Testis (tissue), 3 donors: ENCODE results near the gene ABCC3. TPM values are rescaled to one million over a fixed set of nuclear protein-coding genes. Genes with fewer than 3 reads are reported as not detected.

Source experiments
- DNase-seq: peaks from one replicate; pipeline ENCODE4 v3.0.0-alpha.2; 2019
- H3K27ac ChIP-seq, 2 donors: fragments of 200-600 bp; sonication (generic); one replicate each; pipeline ENCODE4 v1.5.1; 2019
- H3K27me3 ChIP-seq: fragments of 200-600 bp; sonication (generic); one replicate; pipeline ENCODE4 v1.5.1; 2019
- H3K36me3 ChIP-seq: fragments of 200-600 bp; sonication (generic); one replicate; pipeline ENCODE4 v1.5.1; 2017; ENCODE audit warnings: low read depth; ENCODE audit errors: missing control alignments
- H3K4me1 ChIP-seq: fragments of 200-600 bp; sonication (generic); one replicate; pipeline ENCODE4 v1.5.1; 2019
- H3K4me3 ChIP-seq, 2 donors: fragments of 200-600 bp; sonication (generic); one replicate each; pipeline ENCODE4 v1.5.1; 2017 to 2019
- H3K9me3 ChIP-seq: fragments of 200-600 bp; sonication (generic); one replicate; pipeline ENCODE4 v1.5.1; 2017
- POLR2A ChIP-seq: fragments of 450-650 bp; IDR thresholded peaks from one replicate; pipeline ENCODE4 v1.6.1; 2017; ENCODE audit warnings: antibody characterized with exemption, mild to moderate bottlenecking, moderate library complexity
- WGBS, 2 donors: methylation state at CpG; one replicate each; pipeline ENCODE4 v1.1.5; 2018; 5-methylcytosine and 5-hydroxymethylcytosine counted together
- intact Hi-C: fragments of 100-400 bp; cut with DNase I; formaldehyde crosslinking; loops from one replicate; pipeline ENCODE4 v1.15.1; 2023; ENCODE audit warnings: low total_unique reads
- polyA plus RNA-seq: library from polyadenylated mRNA; stranded (reverse); fragments of 350-450 nt; fragmentation: Illumina TruSeq; extraction: RNeasy Lipid Tissue Mini Kit (QIAGEN cat#74804); gene quantifications from one replicate; pipeline ENCODE4 v1.2.3, GENCODE V29; 2014; ENCODE audit warnings: low read depth, low replicate concordance; ENCODE audit not compliant: insufficient read depth
- total RNA-seq, 2 donors: library from RNA; depleted of rRNA; stranded (reverse); fragments of >200 nt; gene quantifications; one replicate each; pipeline ENCODE4 v1.2.3, GENCODE V29; 2016
- TF ChIP-seq, protein P1 (sequence below), 3 experiments: fragments of 450-650 bp in 2 of 3; fragments of 200-600 bp in 1 of 3; sonication (generic) in 1 of 3; IDR thresholded peaks; one replicate each; pipeline ENCODE4 v1.5.1; 2016 to 2019; ENCODE audit warnings: antibody characterized with exemption in 3 of 3, mild to moderate bottlenecking in 2 of 3, moderate library complexity in 1 of 3

The ABCC3 gene
- total and polyA plus RNA-seq, 3 donors from 2014 or later: 10.0 to 15.4 (median 12.1) TPM

DNA sequence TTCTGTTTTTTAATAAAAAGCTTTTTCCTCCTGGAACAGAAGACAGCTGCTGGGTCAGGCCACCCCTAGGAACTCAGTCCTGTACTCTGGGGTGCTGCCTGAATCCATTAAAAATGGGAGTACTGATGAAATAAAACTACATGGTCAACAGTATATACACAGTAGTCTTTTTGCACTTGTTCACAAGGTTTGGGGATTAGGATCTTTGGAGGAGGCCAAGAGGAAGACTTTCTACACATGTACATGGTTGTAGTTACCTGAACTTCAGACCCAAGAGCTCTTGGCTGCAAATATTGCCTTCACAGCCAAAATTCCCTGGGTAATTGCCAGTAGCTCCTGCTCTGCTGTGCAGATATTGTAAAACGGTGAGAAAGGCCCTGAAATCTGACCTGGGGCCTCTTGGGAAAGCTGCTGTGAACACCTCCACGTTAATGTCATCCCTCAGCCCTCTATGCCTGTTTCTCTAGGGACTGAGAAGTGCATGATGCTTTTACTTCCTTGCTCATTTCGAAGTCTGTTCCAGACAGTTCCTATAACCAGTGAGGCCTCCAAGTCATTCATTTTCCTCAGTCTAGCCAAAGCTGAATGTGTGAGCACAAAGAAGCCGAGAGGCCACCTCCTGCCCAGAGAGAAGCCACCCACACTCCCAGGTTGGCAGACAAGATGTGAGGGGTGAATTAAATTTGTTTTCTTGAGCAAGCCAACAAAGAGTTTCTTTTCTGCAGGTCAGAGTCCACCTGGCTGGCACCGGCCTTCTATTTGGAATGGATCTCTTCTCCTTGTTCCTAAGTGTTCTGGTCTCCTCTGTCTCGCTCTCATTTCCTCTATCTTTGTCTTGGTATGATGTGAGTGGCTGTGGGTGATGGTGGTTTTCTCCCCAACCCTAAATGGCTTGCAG is 57.1 kb downstream of the ABCC3 start:
- no peak for TF ChIP-seq POLR2A
- TF ChIP-seq, protein P1, sequence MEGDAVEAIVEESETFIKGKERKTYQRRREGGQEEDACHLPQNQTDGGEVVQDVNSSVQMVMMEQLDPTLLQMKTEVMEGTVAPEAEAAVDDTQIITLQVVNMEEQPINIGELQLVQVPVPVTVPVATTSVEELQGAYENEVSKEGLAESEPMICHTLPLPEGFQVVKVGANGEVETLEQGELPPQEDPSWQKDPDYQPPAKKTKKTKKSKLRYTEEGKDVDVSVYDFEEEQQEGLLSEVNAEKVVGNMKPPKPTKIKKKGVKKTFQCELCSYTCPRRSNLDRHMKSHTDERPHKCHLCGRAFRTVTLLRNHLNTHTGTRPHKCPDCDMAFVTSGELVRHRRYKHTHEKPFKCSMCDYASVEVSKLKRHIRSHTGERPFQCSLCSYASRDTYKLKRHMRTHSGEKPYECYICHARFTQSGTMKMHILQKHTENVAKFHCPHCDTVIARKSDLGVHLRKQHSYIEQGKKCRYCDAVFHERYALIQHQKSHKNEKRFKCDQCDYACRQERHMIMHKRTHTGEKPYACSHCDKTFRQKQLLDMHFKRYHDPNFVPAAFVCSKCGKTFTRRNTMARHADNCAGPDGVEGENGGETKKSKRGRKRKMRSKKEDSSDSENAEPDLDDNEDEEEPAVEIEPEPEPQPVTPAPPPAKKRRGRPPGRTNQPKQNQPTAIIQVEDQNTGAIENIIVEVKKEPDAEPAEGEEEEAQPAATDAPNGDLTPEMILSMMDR (IDR thresholded peaks at IDR 0.05): no peak
- Histone ChIP-seq H3K9me3 (no peaks in the 10 kb centered on the region), H3K27ac (no peak overlapping the region), H3K4me3 (no peak overlapping the region), H3K4me1 (peaks cover 25% of the 10 kb centered on the region), H3K27me3 (no peaks in the 10 kb centered on the region), H3K36me3 (no peaks in the 10 kb centered on the region)
- WGBS, 2 donors: 64 to 66% methylated on average over 6 of the region's 6 CpGs
- no peak for DNase-seq
- intact Hi-C loops: no loop called here

DNA sequence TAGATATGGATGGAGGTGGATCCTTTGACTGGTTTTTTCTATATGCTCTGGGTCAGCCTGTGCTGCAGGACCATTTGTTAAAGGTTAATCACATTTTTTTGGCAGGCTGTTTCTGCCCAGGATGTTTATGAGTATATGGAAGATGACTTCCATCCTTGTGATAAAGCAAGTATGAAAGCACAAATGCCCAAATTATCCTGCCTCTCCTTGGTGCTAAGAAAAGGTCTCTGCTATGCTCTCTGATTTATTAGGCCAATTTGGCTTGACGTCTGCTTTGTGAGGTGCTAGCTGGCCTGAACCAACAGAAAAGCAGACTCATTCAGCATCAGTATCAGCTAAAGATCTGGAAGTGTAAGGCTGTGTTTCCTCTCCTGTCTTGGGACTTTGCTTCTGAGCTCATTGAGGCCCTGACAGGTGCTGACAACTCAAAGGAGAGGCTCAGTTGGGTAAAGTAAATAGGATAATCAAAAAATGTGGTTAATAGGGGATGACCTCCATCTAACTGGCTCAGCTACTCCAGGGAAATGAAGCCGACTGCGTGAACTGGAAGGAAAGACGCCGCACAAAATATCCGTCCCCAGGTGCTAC is 57.9 kb downstream of the ABCC3 start:
- no peak overlapping the region for H3K4me3 ChIP-seq
- no peaks in the 10 kb centered on the region for H3K36me3 ChIP-seq
- TF ChIP-seq POLR2A: no peak
- TF ChIP-seq, protein P1 (IDR thresholded peaks at IDR 0.05): no peak
- no peak for DNase-seq
- WGBS, 2 donors: 87 to 94% methylated on average over 6 of the region's 6 CpGs
- no peaks in the 10 kb centered on the region for H3K27me3 ChIP-seq
- no peak overlapping the region for H3K27ac ChIP-seq
- H3K4me1 ChIP-seq: peaks cover 18% of the 10 kb centered on the region
- intact Hi-C loops: no loop called here
- no peaks in the 10 kb centered on the region for H3K9me3 ChIP-seq

DNA sequence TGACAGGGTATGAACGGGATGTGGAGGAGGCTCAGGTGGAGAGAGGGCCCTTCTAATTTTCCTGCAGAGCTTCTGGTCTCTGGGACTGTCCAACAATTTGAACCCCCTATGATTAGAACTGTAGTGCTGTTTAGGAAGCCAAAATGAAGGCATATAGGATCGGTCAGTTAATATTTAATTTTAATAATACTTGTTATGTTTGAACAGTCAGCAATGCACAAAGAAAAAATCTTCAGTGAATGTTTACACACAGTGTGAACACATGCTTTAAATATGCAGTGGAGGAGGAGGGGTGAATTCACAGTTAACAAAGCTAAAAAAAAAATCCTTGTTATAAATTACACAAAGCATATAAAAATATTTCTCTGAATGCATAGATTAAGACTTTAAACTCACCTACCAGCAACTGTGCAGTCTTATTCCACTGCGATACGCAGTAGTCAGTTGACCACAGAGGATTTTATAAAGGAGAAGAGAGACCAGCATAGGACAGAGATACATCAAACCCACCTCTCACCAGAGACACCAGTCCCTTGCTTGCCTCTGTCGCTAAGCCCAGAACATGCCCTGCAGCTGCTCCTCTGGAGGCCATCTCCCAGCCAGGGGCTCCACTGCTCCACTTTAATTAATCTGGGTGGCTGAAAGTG is 58.5 kb downstream of the ABCC3 start:
- no peak for DNase-seq
- H3K4me3 ChIP-seq: no peak overlapping the region
- H3K4me1 ChIP-seq: peaks cover 16% of the 10 kb centered on the region
- H3K9me3 ChIP-seq: no peaks in the 10 kb centered on the region
- H3K27me3 ChIP-seq: no peaks in the 10 kb centered on the region
- intact Hi-C loops: no loop called here
- WGBS, 2 donors: 93 to 94% methylated on average over 5 of the region's 5 CpGs
- TF ChIP-seq POLR2A: no peak
- TF ChIP-seq, protein P1 (IDR thresholded peaks at IDR 0.05): no peak
- H3K36me3 ChIP-seq: no peaks in the 10 kb centered on the region
- no peak overlapping the region for H3K27ac ChIP-seq

DNA sequence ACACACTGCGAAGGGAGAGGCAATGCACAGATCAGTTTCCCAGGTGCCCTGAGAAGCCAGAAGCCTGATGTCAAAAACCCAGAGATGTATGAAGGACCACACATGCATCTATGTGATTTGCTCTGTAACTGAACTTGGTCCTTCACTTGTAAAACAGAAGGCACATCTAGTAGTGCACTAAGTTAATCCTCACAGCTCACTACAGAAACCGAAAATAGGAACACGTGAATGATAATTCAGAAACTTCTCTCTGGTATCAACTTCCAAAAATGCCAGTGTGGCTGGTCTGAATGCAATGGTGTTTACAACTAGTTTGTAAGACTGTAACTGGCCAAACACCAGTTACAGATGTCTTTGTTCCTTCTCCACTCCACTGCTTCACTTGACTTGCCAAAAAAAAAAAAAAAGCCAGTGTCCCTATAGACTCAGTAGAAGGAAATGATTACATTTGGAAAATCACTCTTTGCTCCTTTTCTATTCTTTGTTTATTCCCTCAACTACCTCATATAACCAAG is 61.7 kb downstream of the ABCC3 start:
- TF ChIP-seq POLR2A: no peak
- TF ChIP-seq, protein P1 (IDR thresholded peaks at IDR 0.05): no peak
- WGBS, 2 donors: 84 to 90% methylated on average over 3 of the region's 3 CpGs
- no peaks in the 10 kb centered on the region for H3K27me3 ChIP-seq
- DNase-seq: no peak
- H3K4me3 ChIP-seq: no peak overlapping the region
- no peaks in the 10 kb centered on the region for H3K9me3 ChIP-seq
- no peaks in the 10 kb centered on the region for H3K4me1 ChIP-seq
- intact Hi-C loops: loop anchor here (5.0 kb wide), 1 partner anchor 149 kb away; the partner anchor contains the start of gene SPATA20
- no peaks in the 10 kb centered on the region for H3K36me3 ChIP-seq
- no peak overlapping the region for H3K27ac ChIP-seq
